Spinal cord (tissue), 10 donors: Measurements from ENCODE around the gene CLMN. TPM values are rescaled to one million over a fixed set of nuclear protein-coding genes. Genes with fewer than 3 reads are reported as not detected.
A peak's percentile ranks its signal among the peaks of the same experiment; 100 is the strongest.

Source experiments
- DNase-seq, 6 donors: peaks; one replicate each; pipeline versions ENCODE4 v3.0.0 to v3.0.0-alpha.2; 2013 to 2015; ENCODE audit warnings: low spot score in 6 of 6, low read depth in 4 of 6
- H3K27ac ChIP-seq: one replicate; pipeline ENCODE4 v1.5.1; 2013; ENCODE audit warnings: low read depth, low read length, control low read depth
- H3K27me3 ChIP-seq: one replicate; pipeline ENCODE4 v1.6.1; 2013; ENCODE audit warnings: low read length; ENCODE audit not compliant: control insufficient read depth, insufficient read depth
- H3K36me3 ChIP-seq: one replicate; pipeline ENCODE4 v1.6.1; 2013; ENCODE audit warnings: low read length; ENCODE audit not compliant: control insufficient read depth, insufficient read depth
- H3K4me1 ChIP-seq: one replicate; pipeline ENCODE4 v1.6.1; 2013; ENCODE audit warnings: low read length; ENCODE audit not compliant: control insufficient read depth, insufficient read depth
- H3K4me3 ChIP-seq: one replicate; pipeline ENCODE4 v1.5.1; 2013; ENCODE audit warnings: low read depth, low read length, control low read depth
- H3K9me3 ChIP-seq: one replicate; pipeline ENCODE4 v1.6.1; 2013; ENCODE audit warnings: low read length; ENCODE audit not compliant: control insufficient read depth, insufficient read depth
- WGBS: methylation state at CpG from one replicate; pipeline ENCODE4 v1.1.5; 2013; ENCODE audit warnings: missing lambda C conversion rate; ENCODE audit not compliant: insufficient coverage; 5-methylcytosine and 5-hydroxymethylcytosine counted together
- polyA plus RNA-seq, 2 donors: library from polyadenylated mRNA; unstranded; fragments of 120-200 nt; gene quantifications; one replicate each; pipeline ENCODE4 v1.2.1, GENCODE V29; 2013; ENCODE audit not compliant: insufficient read length in 2 of 2
- total RNA-seq, 2 donors: library from RNA; depleted of rRNA in 1 of 2; stranded (reverse); fragments of 120-200 nt in 1 of 2; fragments of >200 nt in 1 of 2; gene quantifications; one replicate each; pipeline versions ENCODE4 v1.2.3 to v1.2.4, GENCODE V29; 2013 to 2014
- donor health status: healthy.

The CLMN gene
- total and polyA plus RNA-seq, 4 donors = 4.1 to 18.8 (median 8.6) TPM

GRCh38 chr14:95174184-95174792 lies 145.4 kb downstream of the CLMN start:
- H3K9me3 ChIP-seq = no peaks in the 10 kb centered on the region
- no peaks in the 10 kb centered on the region for H3K36me3 ChIP-seq
- H3K4me1 ChIP-seq = no peaks in the 10 kb centered on the region
- no CpG with 5 or more reads among the region's 2 CpGs for WGBS
- no peak overlapping the region for H3K27ac ChIP-seq
- no peak for DNase-seq
- no peaks in the 10 kb centered on the region for H3K27me3 ChIP-seq
- no peak overlapping the region for H3K4me3 ChIP-seq

- Histone ChIP-seq H3K36me3 (no peaks in the 10 kb centered on the region), H3K4me3 (no peak overlapping the region), H3K4me1 (no peaks in the 10 kb centered on the region), H3K9me3 (no peaks in the 10 kb centered on the region), H3K27ac (no peak overlapping the region), H3K27me3 (no peaks in the 10 kb centered on the region)
- DNase-seq = no peak
Measured at GRCh38 chr14:95173518-95173917, 146.2 kb downstream of the CLMN start.

- H3K9me3 ChIP-seq = peaks cover 10% of the 10 kb centered on the region
- no peak overlapping the region for H3K27ac ChIP-seq
- no peaks in the 10 kb centered on the region for H3K27me3 ChIP-seq
- no peaks in the 10 kb centered on the region for H3K4me1 ChIP-seq
- 94% methylated on average over 2 of the region's 2 CpGs for WGBS
- no peaks in the 10 kb centered on the region for H3K36me3 ChIP-seq
- no peak for DNase-seq
- H3K4me3 ChIP-seq = no peak overlapping the region
Measured at GRCh38 chr14:95167177-95167576, 152.5 kb downstream of the CLMN start.

GRCh38 chr14:95165517-95165916 lies 154.2 kb downstream of the CLMN start:
- Histone ChIP-seq H3K4me3 (no peak overlapping the region), H3K9me3 (peaks cover 10% of the 10 kb centered on the region), H3K27me3 (no peaks in the 10 kb centered on the region), H3K27ac (no peak overlapping the region), H3K36me3 (no peaks in the 10 kb centered on the region), H3K4me1 (no peaks in the 10 kb centered on the region)
- DNase-seq = no peak
- 83% methylated on average over 2 of the region's 3 CpGs for WGBS

- no peaks in the 10 kb centered on the region for H3K4me1 ChIP-seq
- H3K27ac ChIP-seq = no peak overlapping the region
- no peaks in the 10 kb centered on the region for H3K36me3 ChIP-seq
- DNase-seq = no peak
- WGBS = 83% methylated on average over 1 of the region's 1 CpG
- no peaks in the 10 kb centered on the region for H3K27me3 ChIP-seq
- H3K9me3 ChIP-seq = peaks cover 10% of the 10 kb centered on the region
- no peak overlapping the region for H3K4me3 ChIP-seq
Measured at GRCh38 chr14:95164506-95164905, 155.2 kb downstream of the CLMN start.

GRCh38 chr14:95163666-95164065 lies 156.0 kb downstream of the CLMN start:
- Histone ChIP-seq H3K27ac (no peak overlapping the region), H3K27me3 (no peaks in the 10 kb centered on the region), H3K36me3 (no peaks in the 10 kb centered on the region), H3K4me1 (peaks cover under 1% of the 10 kb centered on the region), H3K4me3 (no peak overlapping the region), H3K9me3 (peaks cover 10% of the 10 kb centered on the region)
- 81% methylated on average over 2 of the region's 3 CpGs for WGBS
- no peak for DNase-seq

GRCh38 chr14:95163132-95163531 lies 156.6 kb downstream of the CLMN start:
- peaks cover 6% of the 10 kb centered on the region for H3K4me1 ChIP-seq
- no peak overlapping the region for H3K4me3 ChIP-seq
- no peak overlapping the region for H3K27ac ChIP-seq
- H3K36me3 ChIP-seq = no peaks in the 10 kb centered on the region
- no peaks in the 10 kb centered on the region for H3K27me3 ChIP-seq
- no peak for DNase-seq
- peaks cover 10% of the 10 kb centered on the region for H3K9me3 ChIP-seq
- no CpG with 5 or more reads among the region's 2 CpGs for WGBS

GRCh38 chr14:95162641-95163040 lies 157.1 kb downstream of the CLMN start:
- 25% methylated on average over 2 of the region's 2 CpGs for WGBS
- peaks cover 9% of the 10 kb centered on the region for H3K4me1 ChIP-seq

GRCh38 chr14:95157327-95158189 lies 162.2 kb downstream of the CLMN start, which contains the start of gene DICER1:
Gene DICER1, minus strand, starts transcription at chr14:95157529. Its CDS starts 24,071 bp downstream, at chr14:95133458.
- H3K27me3 ChIP-seq = no peaks in the 10 kb centered on the region
- H3K27ac ChIP-seq = peak within 1 kb of the TSS; percentile 91
- no peaks in the 10 kb centered on the region for H3K9me3 ChIP-seq
- H3K4me3 ChIP-seq = peak within 1 kb of the TSS; percentile 71
- peak; percentile 86 to 99 (median 94) for DNase-seq
- H3K36me3 ChIP-seq = no peaks in the 10 kb centered on the region
- WGBS = under 1% methylated on average over 66 of the region's 77 CpGs
- H3K4me1 ChIP-seq = peaks cover 9% of the 10 kb centered on the region

More at GRCh38 chr14:95162641-95163040, 157.1 kb downstream of the CLMN start:
- DNase-seq = no peak
- peaks cover 10% of the 10 kb centered on the region for H3K9me3 ChIP-seq
- H3K4me3 ChIP-seq = no peak overlapping the region
- H3K27ac ChIP-seq = no peak overlapping the region
- H3K36me3 ChIP-seq = no peaks in the 10 kb centered on the region
- H3K27me3 ChIP-seq = no peaks in the 10 kb centered on the region

GRCh38 chr14:95157048-95157326 lies 162.7 kb downstream of the CLMN start:
- Histone ChIP-seq H3K4me1 (peaks cover 9% of the 10 kb centered on the region), H3K36me3 (no peaks in the 10 kb centered on the region), H3K9me3 (no peaks in the 10 kb centered on the region), H3K27me3 (no peaks in the 10 kb centered on the region), H3K4me3 (peak overlapping the region; percentile 71), H3K27ac (no peak overlapping the region)
- DNase-seq = no peak
- under 1% methylated on average over 50 of the region's 50 CpGs for WGBS
